B cell (primary cell): ENCODE data around the gene DOK7.

ENCODE experiments used
- EZH2 ChIP-seq: IDR thresholded peaks from 2 replicates; pipeline ENCODE4 v1.6.1; 2012; ENCODE audit warnings: borderline replicate concordance, low read depth, mild to moderate bottlenecking, moderate library complexity, low read length; ENCODE audit not compliant: insufficient read depth, poor library complexity, severe bottlenecking
- TF ChIP-seq, protein P1 (sequence below): fragments of 200-600 bp; IDR thresholded peaks from one replicate; pipeline ENCODE4 v1.8.0; 2022; ENCODE audit warnings: antibody characterized with exemption, mild to moderate bottlenecking

DNA sequence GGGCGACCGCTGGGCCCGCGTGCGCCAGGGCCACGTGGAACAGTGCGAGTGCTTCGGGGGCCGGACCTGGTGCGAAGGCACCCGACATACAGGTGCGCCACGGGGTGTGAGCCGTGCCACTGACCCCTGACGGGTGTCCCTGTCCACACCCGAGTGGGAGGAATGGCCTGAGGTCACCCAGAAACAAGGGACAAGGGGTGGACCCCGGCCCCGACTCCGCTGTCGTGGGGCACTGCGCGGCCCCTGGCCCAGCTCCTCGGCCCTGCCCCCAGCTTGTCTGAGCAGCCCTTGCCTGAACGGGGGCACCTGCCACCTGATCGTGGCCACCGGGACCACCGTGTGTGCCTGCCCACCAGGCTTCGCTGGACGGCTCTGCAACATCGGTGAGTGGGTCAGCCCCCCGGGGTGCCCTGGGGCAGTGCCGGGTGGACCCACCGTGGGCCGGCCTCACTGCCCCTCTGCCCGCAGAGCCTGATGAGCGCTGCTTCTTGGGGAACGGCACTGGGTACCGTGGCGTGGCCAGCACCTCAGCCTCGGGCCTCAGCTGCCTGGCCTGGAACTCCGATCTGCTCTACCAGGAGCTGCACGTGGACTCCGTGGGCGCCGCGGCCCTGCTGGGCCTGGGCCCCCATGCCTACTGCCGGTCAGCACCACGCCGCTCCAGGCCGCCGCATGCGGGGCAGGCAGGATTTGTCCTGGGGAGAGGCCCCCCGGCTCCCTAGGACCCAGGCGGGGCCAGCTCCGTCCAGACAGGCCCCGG lies 18.6 kb upstream of the DOK7 start:
- TF ChIP-seq, protein P1, sequence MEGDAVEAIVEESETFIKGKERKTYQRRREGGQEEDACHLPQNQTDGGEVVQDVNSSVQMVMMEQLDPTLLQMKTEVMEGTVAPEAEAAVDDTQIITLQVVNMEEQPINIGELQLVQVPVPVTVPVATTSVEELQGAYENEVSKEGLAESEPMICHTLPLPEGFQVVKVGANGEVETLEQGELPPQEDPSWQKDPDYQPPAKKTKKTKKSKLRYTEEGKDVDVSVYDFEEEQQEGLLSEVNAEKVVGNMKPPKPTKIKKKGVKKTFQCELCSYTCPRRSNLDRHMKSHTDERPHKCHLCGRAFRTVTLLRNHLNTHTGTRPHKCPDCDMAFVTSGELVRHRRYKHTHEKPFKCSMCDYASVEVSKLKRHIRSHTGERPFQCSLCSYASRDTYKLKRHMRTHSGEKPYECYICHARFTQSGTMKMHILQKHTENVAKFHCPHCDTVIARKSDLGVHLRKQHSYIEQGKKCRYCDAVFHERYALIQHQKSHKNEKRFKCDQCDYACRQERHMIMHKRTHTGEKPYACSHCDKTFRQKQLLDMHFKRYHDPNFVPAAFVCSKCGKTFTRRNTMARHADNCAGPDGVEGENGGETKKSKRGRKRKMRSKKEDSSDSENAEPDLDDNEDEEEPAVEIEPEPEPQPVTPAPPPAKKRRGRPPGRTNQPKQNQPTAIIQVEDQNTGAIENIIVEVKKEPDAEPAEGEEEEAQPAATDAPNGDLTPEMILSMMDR: no peak
- no peak for TF ChIP-seq EZH2
